ENCODE data around the gene EPHA5.
A peak's percentile ranks its signal among the peaks of the same experiment; 100 is the strongest.

The EPHA5 gene

GRCh38 chr4:65498606-65499005 is 171.7 kb downstream of the EPHA5 start:
- no peak for DNase-seq (ENCODE audit: low read depth, low spot score)

- no peak for DNase-seq (ENCODE audit: low read depth, low spot score)
Observed at GRCh38 chr4:65495439-65495838, 174.8 kb downstream of the EPHA5 start.

GRCh38 chr4:65482410-65482809 is 187.9 kb downstream of the EPHA5 start:
- no peak for DNase-seq (ENCODE audit: low read depth, low spot score)

- DNase-seq (ENCODE audit: low read depth, low spot score), result no peak
Observed at GRCh38 chr4:65472531-65472930, 197.8 kb downstream of the EPHA5 start.

- DNase-seq (ENCODE audit: low read depth, low spot score), result no peak
Observed at GRCh38 chr4:65467068-65467680, 203.1 kb downstream of the EPHA5 start.

- no peak for DNase-seq (ENCODE audit: low read depth, low spot score)
Observed at GRCh38 chr4:65461781-65462180, 208.5 kb downstream of the EPHA5 start.

- no peak for DNase-seq (ENCODE audit: low read depth, low spot score)
Observed at GRCh38 chr4:65457011-65457410, 213.3 kb downstream of the EPHA5 start.

- no peak for DNase-seq (ENCODE audit: low read depth, low spot score)
Observed at GRCh38 chr4:65456579-65456978, 213.7 kb downstream of the EPHA5 start.

- DNase-seq (ENCODE audit: low read depth, low spot score), result no peak
Observed at GRCh38 chr4:65453398-65453797, 216.9 kb downstream of the EPHA5 start.

- DNase-seq (ENCODE audit: low read depth, low spot score), result no peak
Observed at GRCh38 chr4:65450899-65451298, 219.4 kb downstream of the EPHA5 start.

GRCh38 chr4:65437102-65437501 is 233.2 kb downstream of the EPHA5 start:
- peak; percentile 5 for DNase-seq (ENCODE audit: low read depth, low spot score)

- no peak for DNase-seq (ENCODE audit: low read depth, low spot score)
Observed at GRCh38 chr4:65422109-65422508, 248.2 kb downstream of the EPHA5 start.

GRCh38 chr4:65420036-65420435 is 250.3 kb downstream of the EPHA5 start:
- no peak for DNase-seq (ENCODE audit: low read depth, low spot score)

- DNase-seq (ENCODE audit: low read depth, low spot score), result peak; percentile 5
Observed at GRCh38 chr4:65416891-65417290, 253.4 kb downstream of the EPHA5 start.

- DNase-seq (ENCODE audit: low read depth, low spot score), result no peak
Observed at GRCh38 chr4:65407483-65407882, 262.8 kb downstream of the EPHA5 start.

GRCh38 chr4:65401083-65401482 is 269.2 kb downstream of the EPHA5 start:
- no peak for DNase-seq (ENCODE audit: low read depth, low spot score)

GRCh38 chr4:65399084-65399483 is 271.2 kb downstream of the EPHA5 start:
- DNase-seq (ENCODE audit: low read depth, low spot score), result no peak

- no peak for DNase-seq (ENCODE audit: low read depth, low spot score)
Observed at GRCh38 chr4:65393078-65393477, 277.2 kb downstream of the EPHA5 start.

GRCh38 chr4:65392488-65392887 is 277.8 kb downstream of the EPHA5 start:
- no peak for DNase-seq (ENCODE audit: low read depth, low spot score)

GRCh38 chr4:65391814-65392213 is 278.5 kb downstream of the EPHA5 start:
- no peak for DNase-seq (ENCODE audit: low read depth, low spot score)

GRCh38 chr4:65391382-65391781 is 278.9 kb downstream of the EPHA5 start:
- DNase-seq (ENCODE audit: low read depth, low spot score), result no peak

GRCh38 chr4:65386927-65387326 is 283.4 kb downstream of the EPHA5 start:
- DNase-seq (ENCODE audit: low read depth, low spot score), result no peak

GRCh38 chr4:65383589-65384305 is 286.5 kb downstream of the EPHA5 start:
- DNase-seq (ENCODE audit: low read depth, low spot score), result no peak

GRCh38 chr4:65381648-65382047 is 288.6 kb downstream of the EPHA5 start:
- DNase-seq (ENCODE audit: low read depth, low spot score), result no peak

Measured in brain pericyte (primary cell).